GM06990 (cell line): ENCODE data around the gene RDH16.
"Not testable (repeated sequence)": the region's sequence is repeated elsewhere in the genome, so short reads cannot be mapped to it uniquely, and the experiment has no call there.

Experiments used
- DNase-seq: peaks from one replicate; pipeline ENCODE4 v3.0.0-alpha.2; 2011; ENCODE audit not compliant: insufficient read length; ENCODE audit errors: extremely low read depth
- H3K27me3 ChIP-seq: replicated peaks from 2 replicates; pipeline ENCODE4 v1.6.0; 2011; ENCODE audit warnings: low read length; ENCODE audit not compliant: control insufficient read depth, insufficient read depth
- H3K36me3 ChIP-seq: 2 replicates; pipeline ENCODE4 v1.5.1; 2011; ENCODE audit warnings: low read length; ENCODE audit not compliant: control insufficient read depth, insufficient read depth
- H3K4me3 ChIP-seq: replicated peaks from 2 replicates; pipeline ENCODE4 v1.5.1; 2011; ENCODE audit warnings: low read depth, mild to moderate bottlenecking, control low read depth, low read length
- CTCF ChIP-seq: IDR thresholded peaks from 2 replicates; pipeline ENCODE4 v1.5.1; 2011; ENCODE audit warnings: low read length, control low read depth, mild to moderate bottlenecking, inconsistent platforms; ENCODE audit not compliant: insufficient read depth, poor library complexity, severe bottlenecking

Gene RDH16

GRCh38 chr12:56987011-56987410 lies 29.6 kb upstream of the RDH16 start:
- no peaks in the 10 kb centered on the region for H3K36me3 ChIP-seq
- DNase-seq = no peak
- no peak for TF ChIP-seq CTCF
- H3K4me3 ChIP-seq = no peak overlapping the region
- no peaks in the 10 kb centered on the region for H3K27me3 ChIP-seq

- not testable (repeated sequence) for DNase-seq, H3K27me3 ChIP-seq, H3K36me3 ChIP-seq, H3K4me3 ChIP-seq
These were observed 28.3 kb upstream of the RDH16 start for GRCh38 chr12:56985714-56986113.

- no peaks in the 10 kb centered on the region for H3K36me3 ChIP-seq
- no peaks in the 10 kb centered on the region for H3K27me3 ChIP-seq
- TF ChIP-seq CTCF = no peak
- no peak for DNase-seq
- H3K4me3 ChIP-seq = no peak overlapping the region
These were observed 26.0 kb upstream of the RDH16 start for GRCh38 chr12:56983386-56983785.

- H3K27me3 ChIP-seq, DNase-seq, H3K4me3 ChIP-seq, H3K36me3 ChIP-seq: not testable (repeated sequence)
These were observed 25.3 kb upstream of the RDH16 start for GRCh38 chr12:56982578-56983236.

- Histone ChIP-seq H3K4me3 (no peak overlapping the region), H3K36me3 (no peaks in the 10 kb centered on the region), H3K27me3 (no peaks in the 10 kb centered on the region)
- no peak for TF ChIP-seq CTCF
- DNase-seq = no peak
These were observed 23.6 kb upstream of the RDH16 start for GRCh38 chr12:56980941-56981530.

- Histone ChIP-seq H3K36me3 (no peaks in the 10 kb centered on the region), H3K27me3 (no peaks in the 10 kb centered on the region), H3K4me3 (no peak overlapping the region)
- no peak for DNase-seq
- no peak for TF ChIP-seq CTCF
These were observed 22.9 kb upstream of the RDH16 start for GRCh38 chr12:56980268-56980667.

- Histone ChIP-seq H3K27me3 (no peaks in the 10 kb centered on the region), H3K36me3 (no peaks in the 10 kb centered on the region), H3K4me3 (no peak overlapping the region)
- TF ChIP-seq CTCF = no peak
- DNase-seq = no peak
These were observed 22.2 kb upstream of the RDH16 start for GRCh38 chr12:56979628-56980027.
